ENCODE data around the gene ANKIB1.
"Not testable (repeated sequence)": the region's sequence is repeated elsewhere in the genome, so short reads cannot be mapped to it uniquely, and the experiment has no call there.

ANKIB1 gene, protein sequence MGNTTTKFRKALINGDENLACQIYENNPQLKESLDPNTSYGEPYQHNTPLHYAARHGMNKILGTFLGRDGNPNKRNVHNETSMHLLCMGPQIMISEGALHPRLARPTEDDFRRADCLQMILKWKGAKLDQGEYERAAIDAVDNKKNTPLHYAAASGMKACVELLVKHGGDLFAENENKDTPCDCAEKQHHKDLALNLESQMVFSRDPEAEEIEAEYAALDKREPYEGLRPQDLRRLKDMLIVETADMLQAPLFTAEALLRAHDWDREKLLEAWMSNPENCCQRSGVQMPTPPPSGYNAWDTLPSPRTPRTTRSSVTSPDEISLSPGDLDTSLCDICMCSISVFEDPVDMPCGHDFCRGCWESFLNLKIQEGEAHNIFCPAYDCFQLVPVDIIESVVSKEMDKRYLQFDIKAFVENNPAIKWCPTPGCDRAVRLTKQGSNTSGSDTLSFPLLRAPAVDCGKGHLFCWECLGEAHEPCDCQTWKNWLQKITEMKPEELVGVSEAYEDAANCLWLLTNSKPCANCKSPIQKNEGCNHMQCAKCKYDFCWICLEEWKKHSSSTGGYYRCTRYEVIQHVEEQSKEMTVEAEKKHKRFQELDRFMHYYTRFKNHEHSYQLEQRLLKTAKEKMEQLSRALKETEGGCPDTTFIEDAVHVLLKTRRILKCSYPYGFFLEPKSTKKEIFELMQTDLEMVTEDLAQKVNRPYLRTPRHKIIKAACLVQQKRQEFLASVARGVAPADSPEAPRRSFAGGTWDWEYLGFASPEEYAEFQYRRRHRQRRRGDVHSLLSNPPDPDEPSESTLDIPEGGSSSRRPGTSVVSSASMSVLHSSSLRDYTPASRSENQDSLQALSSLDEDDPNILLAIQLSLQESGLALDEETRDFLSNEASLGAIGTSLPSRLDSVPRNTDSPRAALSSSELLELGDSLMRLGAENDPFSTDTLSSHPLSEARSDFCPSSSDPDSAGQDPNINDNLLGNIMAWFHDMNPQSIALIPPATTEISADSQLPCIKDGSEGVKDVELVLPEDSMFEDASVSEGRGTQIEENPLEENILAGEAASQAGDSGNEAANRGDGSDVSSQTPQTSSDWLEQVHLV

DNA sequence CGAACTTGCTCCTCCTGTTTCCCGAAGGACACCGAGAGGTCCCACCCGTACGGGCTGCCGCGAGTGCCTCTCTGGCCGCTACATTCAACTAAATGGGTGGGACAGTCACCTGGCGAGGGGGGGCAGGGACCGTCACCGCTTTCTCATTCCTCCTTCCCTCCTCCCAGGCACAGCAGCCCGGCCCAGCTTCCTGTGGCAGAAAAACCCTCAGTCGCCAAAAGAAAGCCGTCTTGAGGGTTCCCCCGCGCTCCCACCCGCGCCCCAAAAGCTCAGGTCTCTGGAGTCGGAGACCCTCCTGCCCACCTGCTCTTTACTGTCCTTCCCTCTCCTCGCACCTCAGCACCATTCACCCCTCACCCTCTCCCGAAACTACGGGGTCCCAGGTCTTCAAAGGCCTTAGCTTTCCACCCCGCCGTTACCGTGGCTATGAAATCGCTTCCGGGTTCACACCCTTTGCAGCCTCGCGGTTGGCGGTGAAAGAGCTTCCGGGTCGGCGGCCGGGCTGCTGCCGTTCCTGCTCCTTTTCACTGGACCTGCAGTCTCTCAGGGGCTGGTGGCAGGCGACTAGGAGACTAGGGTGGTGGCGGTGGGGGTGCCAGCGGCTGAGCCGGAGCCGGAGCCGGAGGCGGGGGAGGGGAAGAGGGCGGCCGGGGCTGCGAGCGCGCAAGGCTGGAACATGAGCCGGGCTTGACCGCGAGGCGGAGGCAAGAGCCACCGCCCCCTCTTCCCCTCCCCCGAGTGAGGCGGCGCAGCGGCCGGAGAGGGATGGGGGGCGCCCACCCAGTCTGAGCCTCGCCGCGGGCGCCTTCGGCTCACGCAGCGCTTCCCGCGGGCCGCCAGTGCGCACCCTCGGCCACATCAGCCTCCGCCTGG lies at the start of gene ANKIB1, which contains the start of gene KRIT1:
TSS of gene ANKIB1 (plus strand) at position 488 of the 873 bp plus-strand sequence. CDS start 49,005 bp downstream, outside the sequence.
TSS of gene KRIT1 (minus strand) at position 428 of the 873 bp plus-strand sequence. CDS start 3,779 bp downstream, outside the sequence.
- DNase-seq: peak; percentile 95

DNA sequence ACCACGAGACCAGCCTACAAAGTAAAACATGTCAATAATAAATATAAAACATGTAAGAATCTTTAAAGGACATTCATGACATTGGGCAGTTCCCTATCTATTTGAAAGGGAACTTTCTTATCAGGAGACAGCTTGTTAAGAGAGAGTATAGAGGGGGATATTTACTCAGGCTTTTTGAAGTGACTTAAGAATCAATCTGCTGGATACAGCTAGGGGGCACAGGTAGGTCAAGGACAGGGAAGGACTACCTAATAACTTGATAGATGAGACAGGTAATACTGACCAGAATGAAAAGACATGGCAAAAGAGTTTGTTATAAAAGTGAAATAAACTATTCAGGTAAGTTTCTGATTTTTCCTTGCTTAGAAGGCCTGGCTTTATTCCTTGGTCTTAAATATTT lies 45.0 kb upstream of the ANKIB1 start:
- no peak for DNase-seq

DNA sequence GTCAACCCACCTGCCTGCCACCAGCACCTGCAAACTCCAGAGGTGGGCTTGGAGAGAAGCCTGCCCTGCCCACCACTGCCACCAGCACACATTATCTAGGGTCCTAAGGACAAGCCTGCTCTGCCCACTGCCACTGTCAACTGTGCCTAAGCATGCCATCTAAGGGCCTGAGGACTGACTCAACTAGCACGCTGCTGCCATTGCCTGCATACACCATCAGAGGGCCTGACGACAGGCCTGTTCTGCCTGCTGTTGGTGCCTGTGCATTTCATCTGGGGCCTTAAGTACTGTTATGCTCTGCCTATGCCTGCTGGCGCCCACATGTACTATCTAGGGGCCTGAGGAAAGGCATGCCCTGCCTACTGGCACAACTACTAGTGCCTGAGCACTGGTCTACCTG lies 39.8 kb upstream of the ANKIB1 start:
- DNase-seq: peak; percentile 10

DNA sequence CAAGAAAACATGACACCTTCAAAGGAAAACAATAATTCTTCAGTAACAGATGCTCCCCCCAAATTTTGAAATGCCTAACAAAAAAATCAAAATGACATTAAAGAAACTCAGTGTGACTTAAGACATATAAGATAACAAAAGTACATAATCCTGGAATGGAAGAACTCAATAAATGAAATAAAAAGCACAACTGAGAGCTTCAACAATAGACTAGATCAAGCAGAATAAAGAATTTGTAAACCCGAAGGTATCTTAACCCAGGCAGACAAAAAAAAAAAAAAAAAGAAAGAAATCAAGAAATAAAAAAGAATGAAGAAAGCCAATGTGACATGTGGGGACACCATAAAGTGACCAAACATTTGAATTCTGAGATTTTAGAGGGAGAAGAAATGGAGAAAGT lies 39.1 kb upstream of the ANKIB1 start:
- no peak for DNase-seq

DNA sequence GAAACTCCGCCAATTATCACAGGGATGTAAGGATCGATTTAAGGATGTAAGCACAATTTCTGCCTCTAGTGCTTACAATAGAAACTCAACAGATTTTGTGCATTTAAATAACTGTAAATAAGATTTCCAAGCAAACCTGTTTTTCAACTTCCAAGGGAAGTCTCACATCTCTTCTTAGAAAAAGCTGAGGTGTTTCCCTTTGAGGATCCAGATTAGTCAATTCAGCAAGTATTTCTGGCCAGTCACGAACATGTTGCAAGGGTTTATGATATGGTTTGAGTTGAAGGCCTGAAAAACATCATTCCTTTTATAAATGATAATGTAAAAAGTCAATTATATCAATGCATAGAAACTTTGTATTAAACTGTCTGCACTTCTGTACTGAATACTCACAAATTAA lies 24.0 kb upstream of the ANKIB1 start:
- DNase-seq: no peak

DNA sequence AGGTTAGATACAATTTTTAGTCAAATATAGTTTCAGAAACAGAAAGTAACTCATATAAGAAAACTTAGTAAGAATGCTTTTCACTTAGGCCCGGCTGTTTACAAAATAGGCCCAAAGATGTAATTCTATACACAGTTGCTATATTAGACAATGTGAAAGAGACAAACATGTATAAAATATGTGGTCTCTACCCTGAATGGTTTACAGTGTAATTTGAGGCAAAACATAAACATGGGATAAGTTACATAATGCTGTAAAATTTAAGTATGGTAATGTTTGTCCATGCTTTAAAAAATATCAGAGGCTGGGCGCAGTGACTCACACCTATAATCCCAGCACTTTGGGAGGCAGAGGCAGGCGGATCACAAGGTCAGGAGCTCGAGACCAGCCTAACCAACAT lies 18.8 kb upstream of the ANKIB1 start:
- no peak for DNase-seq

DNA sequence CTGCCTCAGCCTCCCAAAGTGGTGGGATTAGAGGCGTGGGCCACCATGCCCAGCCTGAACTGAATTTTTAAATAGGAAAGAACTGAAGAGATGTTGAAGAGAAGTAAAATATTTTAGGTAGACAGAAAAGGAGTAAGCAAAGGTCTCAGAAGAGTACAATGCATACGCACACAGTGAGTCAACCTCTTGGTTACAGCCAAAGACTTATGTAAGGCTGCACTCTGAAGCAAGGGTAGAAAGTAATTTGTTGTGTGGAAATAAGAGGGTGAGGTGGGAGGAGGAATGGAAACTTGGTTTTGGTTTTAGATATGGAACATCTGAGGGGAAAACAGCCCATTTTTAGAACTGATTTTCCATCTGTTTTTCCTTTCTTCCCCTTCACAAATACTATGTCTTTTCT lies 17.7 kb upstream of the ANKIB1 start:
- no peak for DNase-seq

DNA sequence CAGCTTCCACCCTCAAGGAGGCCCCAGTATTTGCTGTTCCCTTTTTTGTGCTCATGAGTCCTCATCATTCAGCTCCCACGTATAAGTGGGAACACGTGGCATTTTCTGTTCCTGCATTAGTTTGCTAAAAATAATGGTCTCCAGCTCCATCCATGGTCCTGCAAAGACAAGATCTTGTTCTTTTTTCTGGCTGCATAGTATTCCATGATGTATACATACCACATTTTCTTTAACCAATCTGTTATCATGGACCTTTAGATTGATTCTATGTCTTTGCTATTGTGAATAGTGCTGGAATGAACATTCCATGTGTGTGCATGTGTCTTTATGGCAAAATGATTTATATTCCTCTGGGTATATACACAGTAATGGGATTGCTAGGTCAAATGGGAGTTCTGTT lies 17.0 kb upstream of the ANKIB1 start:
- DNase-seq: no peak

DNA sequence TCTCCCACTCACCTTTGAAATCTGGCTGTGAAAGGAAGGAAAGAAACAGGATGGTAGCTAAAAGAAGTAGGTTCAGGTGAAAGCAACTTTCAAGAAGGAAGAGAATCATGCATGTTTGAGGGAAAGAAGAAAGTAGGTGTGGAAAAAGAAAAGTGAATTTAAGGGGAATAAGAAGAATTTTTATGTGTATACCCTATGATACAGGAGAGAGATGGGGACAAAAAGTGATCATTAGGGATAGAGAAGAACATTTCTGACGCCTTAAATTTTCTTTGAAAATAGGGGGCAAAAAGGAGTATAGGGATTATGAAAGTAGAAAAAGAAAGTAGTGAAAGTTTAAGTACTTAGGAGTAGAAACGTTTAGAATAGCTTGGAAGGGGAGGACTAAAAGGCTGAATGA lies 15.2 kb upstream of the ANKIB1 start:
- DNase-seq: no peak

DNA sequence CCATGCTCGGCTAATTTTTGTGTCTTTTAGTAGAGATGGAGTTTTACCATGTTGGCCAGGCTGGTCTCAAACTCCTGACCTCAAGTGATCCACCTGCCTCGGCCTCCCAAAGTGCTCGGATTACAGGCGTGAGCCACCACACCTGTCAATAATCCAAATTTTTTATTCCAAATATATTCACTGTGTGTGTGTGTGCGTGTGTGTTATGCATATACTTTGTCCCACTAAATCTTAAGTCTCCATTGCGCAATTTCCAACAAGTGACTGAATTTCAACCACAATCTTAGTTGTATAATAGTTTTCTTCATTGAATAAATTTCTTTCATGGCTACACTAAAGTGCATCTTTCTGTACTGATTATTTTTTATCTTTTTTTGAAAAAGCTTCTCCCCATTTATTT lies 2.8 kb upstream of the ANKIB1 start:
- peak; percentile 45 for DNase-seq

DNA sequence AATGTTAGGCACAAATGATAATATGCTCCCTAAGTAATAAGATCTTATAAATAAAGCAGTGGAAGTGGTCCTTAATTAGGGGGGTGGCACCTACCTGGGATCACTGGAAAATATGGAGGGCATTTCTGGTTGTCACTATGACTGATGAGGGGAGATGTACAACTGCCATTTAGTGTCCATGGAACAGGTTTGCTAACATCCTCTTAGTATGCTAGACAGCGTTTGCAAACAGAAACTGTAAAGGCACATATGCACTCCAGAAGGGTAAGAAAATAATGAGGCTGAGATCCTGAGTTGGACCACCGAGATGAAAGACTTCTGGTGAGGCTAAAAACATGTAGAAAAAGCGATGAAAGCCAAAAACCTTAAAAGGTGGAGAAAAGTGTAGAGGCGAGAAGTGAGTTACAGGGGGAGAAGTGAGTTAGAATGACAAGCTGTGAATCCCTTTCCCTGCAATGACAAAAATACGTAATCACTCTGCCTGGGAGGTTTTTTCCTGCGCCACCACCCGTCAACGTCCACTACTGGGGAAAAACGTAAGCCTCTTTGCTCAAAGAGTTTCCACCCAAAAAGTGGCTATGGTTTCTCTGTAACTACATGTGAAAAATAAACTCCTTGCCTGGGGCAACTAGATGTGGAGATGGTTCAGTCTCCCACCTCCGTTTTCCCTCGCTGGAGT lies 827 bp upstream of the ANKIB1 start:
- peak; percentile 56 for DNase-seq

DNA sequence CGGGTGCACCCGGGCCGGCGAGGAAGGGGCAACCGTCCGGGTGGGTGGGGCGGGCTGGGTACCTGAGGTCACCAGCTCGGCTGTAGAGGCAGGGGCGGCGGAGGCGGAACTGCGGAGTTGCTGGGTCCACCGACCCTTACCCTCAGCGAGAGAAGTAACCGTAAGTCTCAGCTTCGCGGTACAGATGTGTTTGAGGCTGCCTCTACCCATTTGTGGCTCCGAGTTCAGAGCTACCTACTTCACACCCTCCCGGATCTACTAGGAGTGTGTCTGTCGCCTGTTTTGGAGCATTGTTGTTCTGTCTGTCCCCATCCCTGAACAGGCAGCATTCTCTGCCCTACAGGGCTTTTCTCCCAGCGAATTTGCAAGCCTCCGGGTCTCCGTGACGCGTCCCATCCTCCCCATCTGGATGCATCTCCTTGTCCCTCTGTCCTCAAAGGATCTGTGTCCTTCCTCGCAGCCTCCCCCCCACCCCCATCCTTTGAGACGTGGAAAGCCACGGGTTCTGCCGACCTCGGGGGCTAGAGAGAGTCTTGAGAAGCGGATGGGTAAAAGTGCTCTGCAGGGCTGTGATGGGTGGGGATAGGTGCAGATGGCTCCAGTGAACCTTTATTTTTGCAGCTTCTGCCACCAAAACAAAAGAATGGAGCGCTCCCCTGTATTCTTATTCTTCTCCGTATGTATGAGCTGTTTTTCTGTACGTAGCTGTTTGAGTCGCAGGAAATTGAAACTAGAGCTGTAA lies 757 bp downstream of the ANKIB1 start:
- DNase-seq: peak; percentile 57

DNA sequence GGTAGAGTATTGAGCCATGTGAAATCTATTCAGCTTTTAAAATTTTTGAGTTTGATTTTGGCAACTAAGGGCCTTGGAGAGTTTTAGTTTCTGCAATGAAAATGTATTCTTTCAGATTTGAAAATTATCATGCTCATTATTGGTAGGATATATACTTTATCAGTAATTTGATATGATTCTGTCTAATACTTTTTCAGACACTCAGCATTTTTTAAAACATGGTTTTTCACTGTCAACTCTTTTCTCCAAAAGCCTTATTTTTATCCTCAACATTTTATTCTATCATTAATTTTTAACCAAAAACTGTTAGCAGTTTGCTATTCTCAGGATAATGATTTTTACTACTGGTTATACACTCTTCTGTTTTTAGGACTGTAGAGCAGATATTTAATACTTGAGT lies 4.8 kb downstream of the ANKIB1 start:
- DNase-seq: no peak

DNA sequence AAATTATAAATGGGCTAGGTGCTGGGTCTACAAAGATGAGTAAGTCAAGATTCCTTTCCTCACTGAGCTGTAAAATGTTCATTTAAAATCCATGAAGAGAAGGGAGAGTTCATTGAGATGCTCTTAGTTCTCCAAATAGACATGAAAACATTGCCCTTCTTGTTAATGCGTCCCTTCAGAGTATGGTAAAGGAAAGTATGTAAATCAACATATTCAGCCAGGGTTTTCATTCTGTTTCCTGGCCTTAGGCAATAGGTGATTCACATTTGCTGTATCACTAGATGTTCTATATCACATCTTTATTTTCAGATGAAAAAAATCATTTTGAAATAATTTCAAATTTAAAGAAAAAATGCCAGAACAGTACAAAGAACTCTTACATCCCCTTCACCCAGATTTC lies 5.4 kb downstream of the ANKIB1 start:
- DNase-seq: no peak

DNA sequence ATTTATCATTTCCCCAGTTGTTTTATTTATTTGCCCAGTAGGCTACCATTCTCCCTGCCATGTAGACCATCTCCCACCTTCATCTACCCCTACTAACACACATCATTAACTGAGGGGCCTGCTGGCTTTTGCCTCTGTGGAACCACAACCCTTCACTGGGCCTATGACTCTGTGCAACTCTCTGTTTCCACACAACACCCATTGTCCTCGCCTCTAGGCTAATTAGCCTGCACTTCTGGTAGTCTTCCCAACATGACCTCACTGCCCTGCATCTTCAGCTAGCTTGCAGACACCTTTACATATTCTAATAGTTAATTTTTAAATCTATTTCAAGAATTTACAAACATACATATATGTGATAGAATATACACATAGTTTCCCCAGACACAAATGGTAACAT lies 7.5 kb downstream of the ANKIB1 start:
- DNase-seq: no peak

DNA sequence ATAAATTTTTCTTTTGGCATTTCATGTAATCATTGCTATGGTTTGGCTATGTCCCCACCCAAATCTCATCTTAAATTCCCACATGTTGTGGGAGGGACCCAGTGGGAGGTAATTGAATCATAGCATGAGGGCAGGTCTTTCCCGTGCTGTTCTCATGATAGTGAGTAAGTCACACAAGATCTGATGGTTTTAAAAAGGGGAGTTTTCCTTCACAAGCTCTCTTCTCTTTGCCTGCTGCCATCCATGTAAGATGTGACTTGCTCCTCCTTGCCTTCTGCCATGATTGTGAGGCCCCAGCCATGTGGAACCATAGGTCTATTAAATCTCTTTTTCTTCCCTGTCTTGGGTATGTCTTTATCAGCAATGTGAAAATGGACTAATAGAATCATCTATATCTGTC lies 9.0 kb downstream of the ANKIB1 start:
- not testable (repeated sequence) for DNase-seq

DNA sequence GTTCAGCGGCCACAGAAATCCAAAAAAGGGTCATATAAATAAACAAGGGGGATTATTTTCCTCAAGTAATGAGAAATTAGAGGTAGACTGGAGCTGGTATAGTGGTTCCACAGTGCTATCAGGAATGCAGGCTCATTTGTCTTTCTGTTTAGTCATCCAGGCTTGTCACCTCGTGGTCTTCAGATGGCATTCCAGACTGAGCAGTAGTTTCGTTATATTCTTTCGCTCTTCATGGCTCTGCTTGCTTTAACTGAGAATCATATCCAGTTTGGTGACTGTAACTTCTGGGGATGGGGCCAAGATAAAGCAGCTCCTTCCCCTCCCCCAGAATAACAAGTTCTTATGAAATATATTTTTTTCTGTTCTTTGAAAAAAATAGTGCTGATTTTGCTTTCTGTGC lies 9.5 kb downstream of the ANKIB1 start:
- no peak for DNase-seq

DNA sequence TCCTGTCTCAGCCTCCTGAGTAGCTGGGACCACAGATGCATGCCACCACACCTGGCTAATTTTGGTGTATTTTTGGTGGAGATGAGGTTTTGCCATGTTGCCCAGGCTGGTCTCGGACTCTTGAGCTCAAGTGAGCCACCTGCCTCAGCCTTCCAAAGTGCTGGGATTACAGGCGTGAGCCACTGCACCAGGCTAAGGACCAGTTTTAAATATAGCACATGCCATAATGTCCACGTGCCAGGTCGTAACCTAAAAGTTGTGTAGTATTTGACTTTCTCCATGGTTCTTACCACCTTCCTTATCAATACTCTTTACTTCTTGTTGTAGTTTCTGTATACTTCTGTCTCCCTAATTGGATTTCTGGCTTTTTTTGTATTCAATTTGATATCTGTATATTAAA lies 13.3 kb downstream of the ANKIB1 start:
- DNase-seq: no peak

DNA sequence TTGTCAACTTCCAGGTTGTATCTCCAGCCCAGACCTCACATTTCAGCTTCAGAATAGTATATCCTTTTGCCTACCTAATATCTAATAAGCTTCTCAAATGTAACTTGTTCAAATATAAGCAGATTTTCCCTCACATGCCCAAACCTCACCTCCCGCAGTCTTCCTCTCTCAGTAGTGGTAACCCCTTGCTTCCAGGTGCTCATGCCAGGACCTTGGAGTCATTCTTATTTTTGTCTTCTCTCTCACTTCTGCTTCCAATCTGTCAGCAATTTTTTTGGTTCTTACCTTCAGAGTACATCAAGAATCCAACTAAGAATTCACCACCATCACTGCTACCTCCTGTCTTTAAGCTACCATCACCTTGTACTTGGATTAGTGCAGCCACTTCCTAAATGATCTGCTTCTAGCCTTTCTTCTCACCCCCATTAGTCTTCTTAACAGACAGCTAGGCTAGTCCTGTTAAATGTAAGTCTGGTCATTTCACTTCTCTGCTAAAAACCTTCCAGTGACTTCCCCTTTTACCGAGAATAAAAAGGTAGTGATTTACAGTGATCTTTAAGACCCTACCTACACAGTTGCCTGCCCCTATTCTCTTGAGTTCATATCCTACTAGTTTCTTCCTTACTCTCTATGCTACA lies 14.0 kb downstream of the ANKIB1 start:
- DNase-seq: no peak

DNA sequence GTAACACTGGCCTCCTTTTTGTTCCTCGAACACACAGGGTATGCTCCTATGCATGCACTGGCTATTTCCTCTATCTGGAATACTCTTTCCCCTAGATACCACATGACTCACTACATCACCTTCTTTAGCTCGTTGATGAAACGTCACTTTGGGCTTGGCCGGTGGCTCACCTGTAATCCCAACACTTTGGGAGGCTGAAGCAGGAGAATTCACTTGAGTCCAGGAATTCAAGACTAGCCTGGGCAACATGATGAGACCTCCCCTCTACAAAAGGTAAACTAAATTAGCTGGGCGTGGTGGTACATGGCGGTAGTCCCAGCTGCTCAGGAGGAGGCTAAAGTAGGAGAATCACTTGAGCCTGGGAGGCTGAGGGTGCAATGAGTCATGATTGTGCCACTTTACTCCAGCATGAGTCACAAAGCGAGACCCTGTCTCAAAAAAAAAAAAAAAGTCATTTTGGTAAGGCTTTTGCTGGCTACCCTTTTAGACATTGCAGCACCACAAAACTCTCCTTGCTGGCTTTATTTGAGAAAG lies 14.5 kb downstream of the ANKIB1 start:
- no peak for DNase-seq

Measured in hematopoietic multipotent progenitor cell treated with erythropoietin and hydrocortisone succinate and interleukin-3 and kit ligand, for 4 days (in vitro differentiated cells).